22Rv1 (cell line): Measurements from ENCODE around the gene NEU1.
"Not testable (repeated sequence)": the region's sequence is repeated elsewhere in the genome, so short reads cannot be mapped to it uniquely, and the experiment has no call there.

ENCODE experiments used
- ZFX ChIP-seq: fragments of 450-650 bp; IDR thresholded peaks from 2 replicates; pipeline ENCODE4 v1.6.1; 2017; ENCODE audit warnings: antibody characterized with exemption, borderline replicate concordance
- TF ChIP-seq, protein P1 (sequence below): fragments of 450-650 bp; IDR thresholded peaks from 2 replicates; pipeline ENCODE4 v1.5.1; 2017; ENCODE audit warnings: mild to moderate bottlenecking

DNA sequence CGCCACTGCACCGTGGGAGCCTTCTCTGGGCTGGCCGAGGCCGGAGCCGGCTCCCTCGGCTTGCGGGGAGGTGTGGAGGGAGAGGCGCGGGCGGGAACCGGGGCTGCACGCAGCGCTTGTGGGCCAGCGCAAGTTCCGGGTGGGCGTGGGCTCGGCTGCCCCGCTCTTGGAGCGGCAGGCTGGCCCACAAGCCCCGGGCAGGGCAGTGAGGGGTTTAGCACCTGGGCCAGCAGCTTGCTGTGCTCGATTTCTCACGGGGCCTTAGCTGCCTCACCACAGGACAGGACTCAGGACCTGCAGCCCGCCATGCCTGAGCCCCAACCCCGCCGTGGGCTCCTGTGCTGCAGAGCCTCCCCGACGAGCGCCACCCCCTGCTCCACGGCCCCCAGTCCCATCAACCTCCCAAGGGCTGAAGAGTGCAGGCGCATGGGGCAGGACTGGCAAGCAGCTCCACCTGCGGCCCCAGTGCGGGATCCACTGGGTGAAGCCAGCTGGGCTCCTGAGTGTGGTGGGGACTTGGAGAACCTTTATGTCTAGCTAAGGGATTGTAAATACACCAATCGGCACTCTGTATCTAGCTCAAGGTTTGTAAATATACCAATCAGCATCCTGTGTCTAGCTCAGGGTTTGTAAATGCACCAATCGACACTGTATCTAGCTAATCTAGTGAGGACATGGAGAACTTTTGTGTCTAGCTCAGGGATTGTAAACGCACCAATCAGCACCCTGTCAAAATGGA, 10.5 kb downstream of the NEU1 start:
- TF ChIP-seq, protein P1, sequence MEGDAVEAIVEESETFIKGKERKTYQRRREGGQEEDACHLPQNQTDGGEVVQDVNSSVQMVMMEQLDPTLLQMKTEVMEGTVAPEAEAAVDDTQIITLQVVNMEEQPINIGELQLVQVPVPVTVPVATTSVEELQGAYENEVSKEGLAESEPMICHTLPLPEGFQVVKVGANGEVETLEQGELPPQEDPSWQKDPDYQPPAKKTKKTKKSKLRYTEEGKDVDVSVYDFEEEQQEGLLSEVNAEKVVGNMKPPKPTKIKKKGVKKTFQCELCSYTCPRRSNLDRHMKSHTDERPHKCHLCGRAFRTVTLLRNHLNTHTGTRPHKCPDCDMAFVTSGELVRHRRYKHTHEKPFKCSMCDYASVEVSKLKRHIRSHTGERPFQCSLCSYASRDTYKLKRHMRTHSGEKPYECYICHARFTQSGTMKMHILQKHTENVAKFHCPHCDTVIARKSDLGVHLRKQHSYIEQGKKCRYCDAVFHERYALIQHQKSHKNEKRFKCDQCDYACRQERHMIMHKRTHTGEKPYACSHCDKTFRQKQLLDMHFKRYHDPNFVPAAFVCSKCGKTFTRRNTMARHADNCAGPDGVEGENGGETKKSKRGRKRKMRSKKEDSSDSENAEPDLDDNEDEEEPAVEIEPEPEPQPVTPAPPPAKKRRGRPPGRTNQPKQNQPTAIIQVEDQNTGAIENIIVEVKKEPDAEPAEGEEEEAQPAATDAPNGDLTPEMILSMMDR: not testable (repeated sequence)
- TF ChIP-seq ZFX: not testable (repeated sequence)
